Posterior vena cava (tissue), 2 donors: Measurements from ENCODE around the gene PBX3. TPM values are rescaled to one million over a fixed set of nuclear protein-coding genes. Genes with fewer than 3 reads are reported as not detected.
"Not testable (repeated sequence)": the region's sequence is repeated elsewhere in the genome, so short reads cannot be mapped to it uniquely, and the experiment has no call there.

Source experiments
- DNase-seq: peaks from one replicate; pipeline ENCODE4 v3.0.0-alpha.2; 2020; ENCODE audit warnings: low spot score
- intact Hi-C, 2 donors: fragments of 100-400 bp; cut with DNase I; formaldehyde crosslinking; loops; one replicate each; pipeline versions ENCODE4 v1.14.1 to v1.14.2; 2022 to 2023
- total RNA-seq, 2 donors: library from RNA; stranded (reverse); fragmentation: NEBNext Ultra II Directional; extraction: Animal tissue kit (Norgen Biotek cat#: 25700); gene quantifications; one replicate each; pipeline ENCODE4 v1.2.1, GENCODE V29; 2021
- donor health status: DM: yes; HTN: yes; CAD: no.
- donor health status: DM: yes; HTN: yes; CAD: no.

Gene PBX3
- total RNA-seq, 2 donors from 2014 or later, result 36.0 to 54.0 TPM

GRCh38 chr9:125810161-125810560 is 63.0 kb downstream of the PBX3 start:
- no peak for DNase-seq
- intact Hi-C loops, result no loop called here

- intact Hi-C loops, result no loop called here
- no peak for DNase-seq
These were observed 63.8 kb downstream of the PBX3 start for GRCh38 chr9:125811002-125811401.

GRCh38 chr9:125812403-125812802 is 65.2 kb downstream of the PBX3 start:
- intact Hi-C loops, result no loop called here
- DNase-seq, result no peak

GRCh38 chr9:125815568-125815967 is 68.4 kb downstream of the PBX3 start:
- intact Hi-C loops, result no loop called here
- no peak for DNase-seq

GRCh38 chr9:125816321-125816720 is 69.1 kb downstream of the PBX3 start:
- intact Hi-C loops, result no loop called here

GRCh38 chr9:125820100-125820804 is 73.1 kb downstream of the PBX3 start:
- intact Hi-C loops, result no loop called here

More at GRCh38 chr9:125816321-125816720, 69.1 kb downstream of the PBX3 start:
- DNase-seq, result no peak

GRCh38 chr9:125821078-125821477 is 73.9 kb downstream of the PBX3 start:
- DNase-seq, result no peak
- intact Hi-C loops, result no loop called here

More at GRCh38 chr9:125820100-125820804, 73.1 kb downstream of the PBX3 start:
- DNase-seq, result no peak

GRCh38 chr9:125822160-125822559 is 75.0 kb downstream of the PBX3 start:
- intact Hi-C loops, result no loop called here
- DNase-seq, result no peak

- intact Hi-C loops, result no loop called here
- no peak for DNase-seq
These were observed 75.7 kb downstream of the PBX3 start for GRCh38 chr9:125822902-125823301.

- DNase-seq, intact Hi-C loops: not testable (repeated sequence)
These were observed 76.8 kb downstream of the PBX3 start for GRCh38 chr9:125823874-125824406.

- DNase-seq, result no peak
- intact Hi-C loops, result no loop called here
These were observed 78.6 kb downstream of the PBX3 start for GRCh38 chr9:125825762-125826161.

GRCh38 chr9:125826850-125827249 is 79.7 kb downstream of the PBX3 start:
- intact Hi-C loops, result no loop called here

GRCh38 chr9:125829743-125830142 is 82.6 kb downstream of the PBX3 start:
- intact Hi-C loops, result no loop called here
- DNase-seq, result no peak

More at GRCh38 chr9:125826850-125827249, 79.7 kb downstream of the PBX3 start:
- no peak for DNase-seq

GRCh38 chr9:125831054-125831453 is 83.9 kb downstream of the PBX3 start:
- intact Hi-C loops, result no loop called here
- DNase-seq, result no peak

GRCh38 chr9:125831616-125832015 is 84.4 kb downstream of the PBX3 start:
- intact Hi-C loops, result no loop called here
- DNase-seq, result no peak

- intact Hi-C loops, result no loop called here
These were observed 88.5 kb downstream of the PBX3 start for GRCh38 chr9:125835655-125836054.

GRCh38 chr9:125839317-125839716 is 92.1 kb downstream of the PBX3 start:
- intact Hi-C loops, result no loop called here
- no peak for DNase-seq

More at GRCh38 chr9:125835655-125836054, 88.5 kb downstream of the PBX3 start:
- DNase-seq, result no peak

GRCh38 chr9:125841444-125841843 is 94.3 kb downstream of the PBX3 start:
- intact Hi-C loops, result no loop called here
- no peak for DNase-seq

- DNase-seq, result no peak
- intact Hi-C loops, result no loop called here
These were observed 95.1 kb downstream of the PBX3 start for GRCh38 chr9:125842242-125842641.

GRCh38 chr9:125843646-125844045 is 96.5 kb downstream of the PBX3 start:
- intact Hi-C loops, result no loop called here
- no peak for DNase-seq

- intact Hi-C loops, result no loop called here
- no peak for DNase-seq
These were observed 97.4 kb downstream of the PBX3 start for GRCh38 chr9:125844611-125845010.
